HG03520 (cell line): Measurements from ENCODE around the gene ITGB3.
"Not testable (repeated sequence)": the region's sequence is repeated elsewhere in the genome, so short reads cannot be mapped to it uniquely, and the experiment has no call there.

Experiments used
- ATAC-seq: cut with Tn5 transposase; IDR thresholded peaks from one replicate; pipeline ENCODE4 v1.9.1; 2021; ENCODE audit warnings: mild to moderate bottlenecking, moderate library complexity; ENCODE audit not compliant: unreplicated experiment

Gene ITGB3

GRCh38 chr17:47253541-47254402 is at the start of gene ITGB3:
Gene ITGB3, plus strand, starts transcription at chr17:47253827. Its CDS starts 35 bp downstream, at chr17:47253862.
- peak; percentile 76 for ATAC-seq

- ATAC-seq: no peak
Measured at GRCh38 chr17:47203984-47204721, 49.5 kb upstream of the ITGB3 start.

- peak; percentile 39 for ATAC-seq
Measured at GRCh38 chr17:47204722-47205418, 48.8 kb upstream of the ITGB3 start.

DNA sequence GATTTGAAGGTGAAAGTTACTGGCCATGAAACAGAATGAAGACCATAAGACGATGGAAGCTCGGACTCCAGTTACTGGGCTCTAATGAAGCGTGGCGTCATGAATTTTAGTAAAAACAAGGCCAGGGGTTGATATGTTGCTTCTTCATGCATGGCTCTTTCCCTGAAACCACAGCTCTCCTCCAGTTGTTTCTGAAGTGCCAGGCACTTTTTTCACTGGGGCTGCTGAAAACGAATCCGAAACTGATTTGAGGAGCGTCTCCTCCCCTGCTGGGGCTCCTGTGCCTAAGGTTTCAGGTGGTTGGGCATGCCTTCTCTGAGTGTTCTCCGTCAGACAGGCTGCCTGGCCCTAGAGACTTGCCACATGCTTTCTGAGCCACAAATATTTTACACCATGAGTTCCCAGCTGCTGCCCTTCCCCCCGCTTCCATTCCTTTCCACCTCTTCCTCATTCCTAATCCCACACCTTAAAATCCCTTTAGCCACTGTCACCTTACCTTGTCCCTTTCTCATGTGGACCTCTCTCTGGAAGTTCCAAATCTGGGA is 48.1 kb upstream of the ITGB3 start:
- ATAC-seq: no peak

GRCh38 chr17:47207143-47208067 is 46.2 kb upstream of the ITGB3 start:
- ATAC-seq: no peak

DNA sequence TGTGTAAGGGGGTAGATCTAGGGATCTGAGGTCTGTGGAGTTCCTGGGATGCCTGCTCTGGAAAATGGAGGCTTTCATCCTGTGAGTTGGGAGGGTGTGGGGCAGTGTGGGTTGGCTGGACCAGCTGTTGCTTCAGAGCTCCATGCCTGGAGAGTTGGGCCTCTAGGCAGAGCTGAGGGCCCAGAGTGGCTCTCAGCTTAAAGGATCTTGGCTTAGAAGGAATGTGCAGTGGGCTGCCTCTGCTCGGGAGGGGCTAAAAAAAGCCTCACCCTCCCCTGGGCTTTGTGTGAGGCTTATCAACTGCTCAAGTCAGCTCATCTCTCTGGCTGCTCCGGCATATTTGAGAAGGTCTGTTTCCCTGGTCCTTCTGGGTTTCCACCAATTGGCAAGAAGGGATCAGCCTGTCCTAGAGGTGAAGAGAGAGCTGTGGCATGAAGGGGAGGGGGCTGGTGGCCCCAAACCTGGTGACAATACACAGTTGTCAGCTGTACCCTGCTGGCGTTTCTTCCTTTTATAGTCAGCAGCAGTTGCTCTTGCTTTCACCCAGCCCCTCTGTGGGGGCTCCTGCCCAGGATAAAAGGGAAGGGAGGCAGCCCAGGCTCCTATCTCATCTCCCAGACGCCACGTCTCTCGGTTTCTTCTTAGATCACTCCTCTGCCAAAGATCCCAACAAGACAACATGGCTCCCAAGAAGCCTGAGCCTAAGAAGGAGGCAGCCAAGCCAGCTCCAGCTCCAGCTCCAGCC is 44.7 kb upstream of the ITGB3 start, which contains the start of gene MYL4:
Gene MYL4 (plus strand): TSS at position 605 of the 745 bp plus-strand sequence. CDS start 75 bp downstream, at position 680.
- ATAC-seq: no peak

- ATAC-seq: no peak
Measured at GRCh38 chr17:47209499-47209898, 44.1 kb upstream of the ITGB3 start.

DNA sequence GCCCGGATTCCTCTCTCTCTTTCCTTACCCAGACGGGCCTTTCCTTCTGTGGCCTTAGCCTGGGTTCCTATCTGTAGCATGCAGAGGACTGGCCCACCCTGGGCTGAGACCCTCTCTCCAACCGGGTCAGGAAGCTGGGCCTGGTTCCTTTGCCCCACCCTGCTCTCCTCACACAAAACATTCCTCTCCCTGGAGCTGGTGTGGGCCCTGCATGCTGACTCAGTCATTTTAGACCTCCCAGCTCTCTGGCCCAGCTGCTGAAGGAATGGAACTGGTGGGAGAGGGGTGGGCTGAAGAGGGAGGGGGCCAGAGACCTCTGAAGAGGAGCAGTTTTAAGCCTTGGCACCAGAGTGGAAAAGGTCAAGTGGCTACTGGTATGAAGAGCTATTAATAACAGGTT is 43.5 kb upstream of the ITGB3 start:
- no peak for ATAC-seq

GRCh38 chr17:47210779-47211178 is 42.8 kb upstream of the ITGB3 start:
- ATAC-seq: no peak

- ATAC-seq: no peak
Measured at GRCh38 chr17:47212458-47212857, 41.2 kb upstream of the ITGB3 start.

DNA sequence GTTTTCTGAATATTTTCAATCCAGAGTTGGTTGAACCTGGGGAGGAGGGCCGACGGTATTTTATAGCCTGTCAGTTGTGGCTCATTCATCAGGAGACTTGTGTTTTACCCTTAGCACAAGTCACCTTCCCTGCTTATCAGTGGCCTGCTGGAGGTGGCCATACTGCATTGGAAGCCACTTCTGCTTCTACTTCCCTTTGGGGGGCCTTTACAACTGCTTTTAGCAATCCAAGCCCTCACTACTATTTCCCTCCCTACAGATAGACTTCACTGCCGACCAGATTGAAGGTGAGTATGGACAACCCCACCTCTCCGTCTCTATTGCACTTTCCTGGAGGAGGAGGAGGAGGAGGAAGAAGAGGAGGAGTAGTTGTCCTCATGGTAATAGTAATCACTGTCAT is 40.1 kb upstream of the ITGB3 start:
- ATAC-seq: no peak

- ATAC-seq: no peak
Measured at GRCh38 chr17:47214931-47215330, 38.7 kb upstream of the ITGB3 start.

- not testable (repeated sequence) for ATAC-seq
Measured at GRCh38 chr17:47216821-47217220, 36.8 kb upstream of the ITGB3 start.

GRCh38 chr17:47217279-47217678 is 36.3 kb upstream of the ITGB3 start:
- ATAC-seq: not testable (repeated sequence)

DNA sequence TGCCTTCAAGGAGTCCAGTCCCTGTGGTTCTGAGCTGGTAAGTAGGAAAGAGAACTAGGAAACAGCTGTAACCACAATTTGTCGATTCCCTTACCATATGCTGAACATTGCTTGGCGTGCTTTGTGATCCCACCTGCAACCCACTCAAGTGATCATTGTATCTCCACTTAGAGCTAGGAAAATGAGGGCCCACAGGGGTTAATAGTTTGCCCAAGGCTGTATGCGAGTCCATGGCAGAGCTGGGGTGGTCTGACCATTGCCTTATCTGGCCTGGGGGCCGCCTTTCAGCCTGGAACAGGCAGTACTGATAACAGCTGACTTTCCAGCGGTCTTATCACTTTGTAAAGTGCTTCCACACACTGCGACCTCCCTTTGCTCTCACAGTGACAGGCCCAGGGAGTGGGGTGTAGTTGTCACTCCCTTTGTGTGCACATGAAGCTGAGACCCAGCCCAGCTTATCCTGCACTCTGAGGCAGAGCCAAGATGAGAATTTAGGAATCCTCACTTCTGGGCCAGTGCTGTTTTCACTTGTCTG is 34.7 kb upstream of the ITGB3 start:
- no peak for ATAC-seq

DNA sequence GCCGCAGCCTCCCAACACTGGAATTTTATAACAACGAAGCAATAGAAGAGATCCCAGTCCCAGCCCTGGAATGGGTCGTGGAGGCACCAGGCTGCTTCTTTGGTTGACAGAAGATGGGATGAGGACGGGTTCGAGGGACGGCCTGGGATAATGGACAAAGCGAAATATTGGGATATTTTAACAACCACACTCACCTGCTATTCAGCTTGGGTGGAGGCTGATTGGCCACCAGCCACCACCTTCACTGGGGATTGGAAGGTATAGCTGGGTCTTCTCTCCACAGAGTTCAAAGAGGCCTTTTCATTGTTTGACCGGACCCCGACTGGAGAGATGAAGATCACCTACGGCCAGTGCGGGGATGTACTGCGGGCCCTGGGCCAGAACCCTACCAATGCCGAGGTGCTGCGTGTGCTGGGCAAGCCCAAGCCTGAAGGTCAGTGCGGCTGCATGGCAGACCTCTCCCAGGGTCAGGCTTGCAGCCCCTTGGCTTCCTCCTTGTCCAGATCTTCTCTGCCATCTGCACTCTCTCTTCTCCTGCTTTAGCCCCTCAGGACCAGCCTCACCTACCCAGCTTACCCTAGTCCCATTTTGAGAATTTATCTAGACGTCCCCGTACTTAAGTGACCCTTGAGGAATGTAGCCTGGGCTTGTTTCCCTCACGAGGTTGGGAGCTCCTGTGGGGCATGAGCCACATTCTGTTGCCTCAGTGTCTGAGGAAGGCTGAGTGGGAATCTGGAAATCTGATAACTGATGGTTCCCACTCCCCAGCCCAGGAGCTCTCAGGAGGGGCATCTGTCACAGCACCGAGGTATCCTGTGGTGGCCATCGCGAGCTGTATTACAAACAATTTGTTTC is 33.8 kb upstream of the ITGB3 start:
- ATAC-seq: no peak

- ATAC-seq: no peak
Measured at GRCh38 chr17:47220531-47220999, 33.1 kb upstream of the ITGB3 start.

DNA sequence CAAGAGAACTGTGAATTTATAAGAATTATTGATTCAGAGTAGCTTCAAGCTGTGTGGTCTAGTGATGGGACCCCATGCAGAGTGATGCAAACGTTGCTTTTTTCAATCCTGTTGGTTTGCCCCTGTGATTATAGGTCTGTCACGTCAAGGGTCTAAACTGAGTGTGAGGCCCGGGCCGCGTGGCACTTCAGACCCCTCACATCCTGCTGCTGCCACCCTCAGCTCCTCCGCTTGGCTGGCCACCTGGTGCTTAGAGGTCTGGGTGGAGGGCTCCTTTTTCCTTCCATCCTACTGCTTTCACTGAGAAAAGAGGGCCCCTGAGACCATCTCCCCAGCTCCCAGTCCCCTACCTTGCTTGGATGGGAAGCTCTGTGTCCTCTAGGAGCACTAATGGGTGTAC is 32.5 kb upstream of the ITGB3 start:
- ATAC-seq: no peak
